ENCODE results near the gene NAPB.

NAPB gene

DNA sequence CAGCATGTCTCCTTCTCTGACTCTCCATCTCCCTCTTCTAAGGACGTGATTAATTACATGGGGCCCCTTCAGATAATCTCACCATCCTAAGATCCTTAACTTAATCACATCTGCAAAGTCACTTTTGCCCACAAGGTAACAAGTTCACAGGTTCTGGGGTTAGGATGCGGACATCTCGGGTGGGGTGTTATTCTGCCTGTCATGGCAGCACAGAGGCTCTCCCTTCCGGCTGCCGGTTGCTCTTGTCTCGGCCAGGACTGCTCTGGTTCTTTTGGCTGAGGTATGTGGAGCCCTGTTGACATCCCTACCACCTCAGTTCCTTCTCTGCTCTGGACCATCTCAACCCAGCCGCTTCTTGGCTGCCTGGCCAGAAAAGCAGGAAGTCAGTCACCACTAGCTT is 35.6 kb upstream of the NAPB start:
- Histone ChIP-seq H3K9me3 (replicated peaks in 1 of 2; ENCODE audit: control insufficient read depth in 2 of 2, insufficient read depth in 1 of 2, low read depth in 1 of 2, low read length in 2 of 2) (peaks cover 0 to 2% of the 10 kb centered on the region in 2 donors), H3K14ac (ENCODE audit: low read length) (no peak overlapping the region), H3K4me1 (ENCODE audit: control insufficient read depth in 2 of 2, insufficient read depth in 1 of 2, low read depth in 1 of 2, low read length in 2 of 2) (peaks cover 0 to 2% of the 10 kb centered on the region in 2 donors), H3K9ac (ENCODE audit: low read depth, low read length, poor library complexity) (no peak overlapping the region), H3K27ac (replicated peaks; ENCODE audit: low read length) (no peak overlapping the region), H2AK5ac (ENCODE audit: low read depth, low read length) (no peak overlapping the region), H2BK5ac (ENCODE audit: low read length) (no peak overlapping the region), H3K79me1 (ENCODE audit: low read depth, low read length) (peaks cover 4% of the 10 kb centered on the region), H3K23ac (ENCODE audit: low read depth, low read length, poor library complexity) (no peak overlapping the region), H3K36me3 (replicated peaks in 1 of 2; ENCODE audit: control insufficient read depth in 2 of 2, insufficient read depth in 2 of 2, low read length in 2 of 2) (no peaks in the 10 kb centered on the region), H2BK12ac (ENCODE audit: low read length) (no peak overlapping the region), H4K91ac (ENCODE audit: low read depth, low read length, poor library complexity) (no peak overlapping the region), H2BK120ac (ENCODE audit: low read depth, low read length) (no peak overlapping the region), H3K4ac (ENCODE audit: low read length) (no peak overlapping the region), H3K18ac (ENCODE audit: low read length) (no peak overlapping the region), H4K8ac (ENCODE audit: low read depth, low read length) (no peak overlapping the region), H3K4me2 (ENCODE audit: insufficient read depth, low read length, poor library complexity, severe bottlenecking) (no peak overlapping the region), H3K27me3 (ENCODE audit: control insufficient read depth in 3 of 3, insufficient read depth in 3 of 3, low read depth in 1 of 3, low read length in 3 of 3) (peaks cover 0 to 11% (median 3%) of the 10 kb centered on the region in 3 experiments), H2BK15ac (ENCODE audit: low read length) (no peak overlapping the region), H3K4me3 (ENCODE audit: low read length in 2 of 2) (no peak overlapping the region), H2AFZ (ENCODE audit: low read length) (no peak overlapping the region)
- no CpG with 5 or more reads among the region's 7 CpGs for WGBS, 2 donors (ENCODE audit: extremely low coverage in 2 of 2, insufficient read length in 2 of 2, insufficient replicate concordance in 1 of 2)
- DNase-seq (ENCODE audit: low spot score) = no peak

DNA sequence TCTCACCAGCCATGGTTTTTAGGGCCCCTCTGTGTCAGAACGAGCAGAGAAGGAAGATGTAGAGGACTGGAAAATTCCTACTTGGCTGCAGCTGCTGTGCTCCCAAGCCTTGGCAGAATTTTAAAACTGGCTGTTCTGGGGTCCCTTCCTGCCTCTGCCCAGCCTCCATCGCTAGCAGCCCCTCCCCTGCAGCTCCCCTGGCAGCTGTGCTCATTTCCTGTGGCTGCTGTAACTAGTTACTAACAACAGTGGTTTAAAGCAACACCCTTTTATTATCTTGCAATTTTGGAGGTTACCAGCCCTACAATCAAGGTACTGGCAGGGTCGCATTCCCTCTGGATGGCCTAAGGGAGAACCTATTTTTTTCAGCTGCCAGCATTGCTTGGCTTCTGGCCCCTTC is 35.1 kb upstream of the NAPB start:
- no peak overlapping the region for H2BK12ac ChIP-seq (ENCODE audit: low read length)
- no peak overlapping the region for H3K4me2 ChIP-seq (ENCODE audit: insufficient read depth, low read length, poor library complexity, severe bottlenecking)
- no peak overlapping the region for H3K14ac ChIP-seq (ENCODE audit: low read length)
- H2BK120ac ChIP-seq (ENCODE audit: low read depth, low read length) = no peak overlapping the region
- no peak overlapping the region for H2BK15ac ChIP-seq (ENCODE audit: low read length)
- H2AK5ac ChIP-seq (ENCODE audit: low read depth, low read length) = no peak overlapping the region
- no peak overlapping the region for H4K8ac ChIP-seq (ENCODE audit: low read depth, low read length)
- peaks cover 0 to 2% of the 10 kb centered on the region in 2 donors for H3K9me3 ChIP-seq (replicated peaks in 1 of 2; ENCODE audit: control insufficient read depth in 2 of 2, insufficient read depth in 1 of 2, low read depth in 1 of 2, low read length in 2 of 2)
- H3K4me3 ChIP-seq (ENCODE audit: low read length in 2 of 2) = no peak overlapping the region
- WGBS, 2 donors (ENCODE audit: extremely low coverage in 2 of 2, insufficient read length in 2 of 2, insufficient replicate concordance in 1 of 2) = no CpG with 5 or more reads among the region's 3 CpGs
- no peak overlapping the region for H3K4ac ChIP-seq (ENCODE audit: low read length)
- H2BK5ac ChIP-seq (ENCODE audit: low read length) = no peak overlapping the region
- no peak overlapping the region for H3K9ac ChIP-seq (ENCODE audit: low read depth, low read length, poor library complexity)
- DNase-seq (ENCODE audit: low spot score) = no peak
- H3K27ac ChIP-seq (replicated peaks; ENCODE audit: low read length) = no peak overlapping the region
- H4K91ac ChIP-seq (ENCODE audit: low read depth, low read length, poor library complexity) = no peak overlapping the region
- H3K18ac ChIP-seq (ENCODE audit: low read length) = no peak overlapping the region
- no peak overlapping the region for H3K23ac ChIP-seq (ENCODE audit: low read depth, low read length, poor library complexity)
- H3K36me3 ChIP-seq (replicated peaks in 1 of 2; ENCODE audit: control insufficient read depth in 2 of 2, insufficient read depth in 2 of 2, low read length in 2 of 2) = no peaks in the 10 kb centered on the region
- H3K79me1 ChIP-seq (ENCODE audit: low read depth, low read length) = peaks cover 4% of the 10 kb centered on the region
- peaks cover 0 to 6% of the 10 kb centered on the region in 2 donors for H3K4me1 ChIP-seq (ENCODE audit: control insufficient read depth in 2 of 2, insufficient read depth in 1 of 2, low read depth in 1 of 2, low read length in 2 of 2)
- H2AFZ ChIP-seq (ENCODE audit: low read length) = no peak overlapping the region
- H3K27me3 ChIP-seq (ENCODE audit: control insufficient read depth in 3 of 3, insufficient read depth in 3 of 3, low read depth in 1 of 3, low read length in 3 of 3) = peaks cover 0 to 16% (median 3%) of the 10 kb centered on the region in 3 experiments

GRCh38 chr20:23455639-23456038 is 34.4 kb upstream of the NAPB start:
- no peak overlapping the region for H2AFZ ChIP-seq (ENCODE audit: low read length)
- no peak overlapping the region for H4K8ac ChIP-seq (ENCODE audit: low read depth, low read length)
- H2AK5ac ChIP-seq (ENCODE audit: low read depth, low read length) = no peak overlapping the region
- no peak overlapping the region for H4K91ac ChIP-seq (ENCODE audit: low read depth, low read length, poor library complexity)
- H3K14ac ChIP-seq (ENCODE audit: low read length) = no peak overlapping the region
- peaks cover 0 to 2% of the 10 kb centered on the region in 2 donors for H3K9me3 ChIP-seq (replicated peaks in 1 of 2; ENCODE audit: control insufficient read depth in 2 of 2, insufficient read depth in 1 of 2, low read depth in 1 of 2, low read length in 2 of 2)
- H3K36me3 ChIP-seq (replicated peaks in 1 of 2; ENCODE audit: control insufficient read depth in 2 of 2, insufficient read depth in 2 of 2, low read length in 2 of 2) = no peaks in the 10 kb centered on the region
- H3K18ac ChIP-seq (ENCODE audit: low read length) = no peak overlapping the region
- peaks cover 0 to 10% of the 10 kb centered on the region in 2 donors for H3K4me1 ChIP-seq (ENCODE audit: control insufficient read depth in 2 of 2, insufficient read depth in 1 of 2, low read depth in 1 of 2, low read length in 2 of 2)
- H3K79me1 ChIP-seq (ENCODE audit: low read depth, low read length) = peaks cover 4% of the 10 kb centered on the region
- no peak overlapping the region for H3K4me2 ChIP-seq (ENCODE audit: insufficient read depth, low read length, poor library complexity, severe bottlenecking)
- no peak overlapping the region for H2BK5ac ChIP-seq (ENCODE audit: low read length)
- no peak overlapping the region for H3K23ac ChIP-seq (ENCODE audit: low read depth, low read length, poor library complexity)
- peaks cover 0 to 16% (median 3%) of the 10 kb centered on the region in 3 experiments for H3K27me3 ChIP-seq (ENCODE audit: control insufficient read depth in 3 of 3, insufficient read depth in 3 of 3, low read depth in 1 of 3, low read length in 3 of 3)
- H2BK15ac ChIP-seq (ENCODE audit: low read length) = no peak overlapping the region
- H3K4me3 ChIP-seq (ENCODE audit: low read length in 2 of 2) = no peak overlapping the region
- H3K9ac ChIP-seq (ENCODE audit: low read depth, low read length, poor library complexity) = no peak overlapping the region
- no CpG with 5 or more reads among the region's 7 CpGs for WGBS, 2 donors (ENCODE audit: extremely low coverage in 2 of 2, insufficient read length in 2 of 2, insufficient replicate concordance in 1 of 2)
- no peak overlapping the region for H3K27ac ChIP-seq (replicated peaks; ENCODE audit: low read length)
- DNase-seq (ENCODE audit: low spot score) = no peak
- no peak overlapping the region for H3K4ac ChIP-seq (ENCODE audit: low read length)
- no peak overlapping the region for H2BK120ac ChIP-seq (ENCODE audit: low read depth, low read length)
- H2BK12ac ChIP-seq (ENCODE audit: low read length) = no peak overlapping the region

- H3K4ac ChIP-seq (ENCODE audit: low read length) = no peak overlapping the region
- H2BK120ac ChIP-seq (ENCODE audit: low read depth, low read length) = no peak overlapping the region
- no peak overlapping the region for H4K91ac ChIP-seq (ENCODE audit: low read depth, low read length, poor library complexity)
- whole genome bisulfite sequencing, 2 donors (ENCODE audit: extremely low coverage in 2 of 2, insufficient read length in 2 of 2, insufficient replicate concordance in 1 of 2) = no CpG with 5 or more reads among the region's 1 CpG
- H3K14ac ChIP-seq (ENCODE audit: low read length) = no peak overlapping the region
- H3K9me3 ChIP-seq (replicated peaks in 1 of 2; ENCODE audit: control insufficient read depth in 2 of 2, insufficient read depth in 1 of 2, low read depth in 1 of 2, low read length in 2 of 2) = peaks cover 0 to 2% of the 10 kb centered on the region in 2 donors
- H2BK5ac ChIP-seq (ENCODE audit: low read length) = no peak overlapping the region
- H4K8ac ChIP-seq (ENCODE audit: low read depth, low read length) = no peak overlapping the region
- no peak overlapping the region for H3K4me3 ChIP-seq (ENCODE audit: low read length in 2 of 2)
- H2BK15ac ChIP-seq (ENCODE audit: low read length) = no peak overlapping the region
- H3K23ac ChIP-seq (ENCODE audit: low read depth, low read length, poor library complexity) = no peak overlapping the region
- H3K18ac ChIP-seq (ENCODE audit: low read length) = no peak overlapping the region
- H3K36me3 ChIP-seq (replicated peaks in 1 of 2; ENCODE audit: control insufficient read depth in 2 of 2, insufficient read depth in 2 of 2, low read length in 2 of 2) = no peaks in the 10 kb centered on the region
- no peak overlapping the region for H2BK12ac ChIP-seq (ENCODE audit: low read length)
- H3K27me3 ChIP-seq (ENCODE audit: control insufficient read depth in 3 of 3, insufficient read depth in 3 of 3, low read depth in 1 of 3, low read length in 3 of 3) = peaks cover 0 to 19% (median 3%) of the 10 kb centered on the region in 3 experiments
- no peak overlapping the region for H3K27ac ChIP-seq (replicated peaks; ENCODE audit: low read length)
- no peak overlapping the region for H2AFZ ChIP-seq (ENCODE audit: low read length)
- H2AK5ac ChIP-seq (ENCODE audit: low read depth, low read length) = no peak overlapping the region
- no peak overlapping the region for H3K9ac ChIP-seq (ENCODE audit: low read depth, low read length, poor library complexity)
- H3K4me2 ChIP-seq (ENCODE audit: insufficient read depth, low read length, poor library complexity, severe bottlenecking) = no peak overlapping the region
- H3K4me1 ChIP-seq (ENCODE audit: control insufficient read depth in 2 of 2, insufficient read depth in 1 of 2, low read depth in 1 of 2, low read length in 2 of 2) = peaks cover 0 to 10% of the 10 kb centered on the region in 2 donors
- peaks cover 4% of the 10 kb centered on the region for H3K79me1 ChIP-seq (ENCODE audit: low read depth, low read length)
- no peak for DNase-seq (ENCODE audit: low spot score)
Observed at GRCh38 chr20:23454816-23455215, 33.5 kb upstream of the NAPB start.

All from neuronal stem cell (in vitro differentiated cells).